GM23248 (cell line): ENCODE data around the gene CACHD1. TPM values are rescaled to one million over a fixed set of nuclear protein-coding genes. Genes with fewer than 3 reads are reported as not detected.

Experiments
- DNase-seq: peaks from one replicate; pipeline ENCODE4 v3.0.0-alpha.2; 2015
- H2AFZ ChIP-seq: fragments of 200-600 bp; sonication (generic); 2 replicates; pipeline ENCODE4 v1.6.1; 2016; ENCODE audit warnings: antibody characterized with exemption
- H3F3A ChIP-seq: fragments of 200-600 bp; sonication (generic); 2 replicates; pipeline ENCODE4 v1.6.1; 2016; ENCODE audit warnings: mild to moderate bottlenecking, antibody characterized with exemption, mixed run types; ENCODE audit not compliant: insufficient read depth
- H3K27ac ChIP-seq: fragments of 200-600 bp; sonication (generic); 2 replicates; pipeline ENCODE4 v1.5.1; 2016; ENCODE audit warnings: mild to moderate bottlenecking
- H3K27me3 ChIP-seq: fragments of 200-600 bp; sonication (generic); replicated peaks from 2 replicates; pipeline ENCODE4 v1.6.1; 2016; ENCODE audit warnings: mild to moderate bottlenecking; ENCODE audit not compliant: insufficient read depth
- H3K36me3 ChIP-seq: fragments of 200-600 bp; sonication (generic); 2 replicates; pipeline ENCODE4 v1.6.1; 2016; ENCODE audit warnings: low read depth, mild to moderate bottlenecking
- H3K4me1 ChIP-seq: fragments of 200-600 bp; sonication (generic); 2 replicates; pipeline ENCODE4 v1.6.1; 2016; ENCODE audit warnings: mild to moderate bottlenecking; ENCODE audit not compliant: insufficient read depth
- H3K4me2 ChIP-seq: fragments of 200-600 bp; sonication (generic); one replicate; pipeline ENCODE4 v1.6.1; 2016; ENCODE audit warnings: mild to moderate bottlenecking; ENCODE audit not compliant: unreplicated experiment
- H3K4me3 ChIP-seq: fragments of 200-600 bp; sonication (generic); 2 replicates; pipeline ENCODE4 v1.5.1; 2016; ENCODE audit warnings: mild to moderate bottlenecking
- H3K79me2 ChIP-seq: fragments of 200-600 bp; sonication (generic); 2 replicates; pipeline ENCODE4 v1.6.1; 2016; ENCODE audit warnings: mild to moderate bottlenecking; ENCODE audit not compliant: insufficient read depth
- H3K9ac ChIP-seq: fragments of 200-600 bp; sonication (generic); 2 replicates; pipeline ENCODE4 v1.6.1; 2016; ENCODE audit warnings: mild to moderate bottlenecking
- H3K9me2 ChIP-seq: fragments of 200-600 bp; sonication (generic); 2 replicates; pipeline ENCODE4 v1.6.1; 2016; ENCODE audit warnings: mixed run types, mild to moderate bottlenecking, moderate library complexity; ENCODE audit not compliant: insufficient read depth
- H3K9me3 ChIP-seq: fragments of 200-600 bp; sonication (generic); one replicate; pipeline ENCODE4 v1.6.1; 2017; ENCODE audit warnings: low read depth
- H4K20me1 ChIP-seq: fragments of 200-600 bp; sonication (generic); 2 replicates; pipeline ENCODE4 v1.6.0; 2016; ENCODE audit not compliant: insufficient read depth
- EZH2 ChIP-seq: fragments of 200-600 bp; sonication (generic); IDR thresholded peaks from 2 replicates; pipeline ENCODE4 v1.6.1; 2018; ENCODE audit warnings: antibody characterized with exemption, mild to moderate bottlenecking; ENCODE audit not compliant: insufficient read depth, poor library complexity, severe bottlenecking
- EZH2phosphoT487 ChIP-seq: fragments of 200-600 bp; sonication (generic); IDR thresholded peaks from 2 replicates; pipeline ENCODE4 v1.6.1; 2018; ENCODE audit warnings: antibody characterized with exemption, moderate library complexity, mild to moderate bottlenecking, low read depth; ENCODE audit not compliant: insufficient read depth
- WGBS, 2 experiments: methylation state at CpG; one replicate each; pipeline ENCODE4 v1.1.6; 2015 to 2017; ENCODE audit warnings: low lambda C conversion rate in 2 of 2, low coverage in 1 of 2; ENCODE audit errors: missing lambda C conversion rate in 2 of 2; 5-methylcytosine and 5-hydroxymethylcytosine counted together
- in situ Hi-C: fragments of 300-500 bp; cut with MboI; formaldehyde crosslinking; loops from 2 replicates; pipeline ENCODE4 v1.15.0; 2020
- polyA plus RNA-seq: library from polyadenylated mRNA; unstranded; fragments of >200 nt; fragmentation: Nextera tagmentation; extraction: Ambion mirVana; gene quantifications from 2 replicates; pipeline ENCODE4 v1.2.1, GENCODE V29; 2016
- total RNA-seq: library from RNA; depleted of rRNA; stranded (reverse); fragments of >200 nt; shearing (Covaris generic); gene quantifications from 2 replicates; pipeline ENCODE4 v1.2.3, GENCODE V29; 2014

The CACHD1 gene
- total and polyA plus RNA-seq, 2 experiments from 2014 or later = 1.9 to 9.3 TPM

DNA sequence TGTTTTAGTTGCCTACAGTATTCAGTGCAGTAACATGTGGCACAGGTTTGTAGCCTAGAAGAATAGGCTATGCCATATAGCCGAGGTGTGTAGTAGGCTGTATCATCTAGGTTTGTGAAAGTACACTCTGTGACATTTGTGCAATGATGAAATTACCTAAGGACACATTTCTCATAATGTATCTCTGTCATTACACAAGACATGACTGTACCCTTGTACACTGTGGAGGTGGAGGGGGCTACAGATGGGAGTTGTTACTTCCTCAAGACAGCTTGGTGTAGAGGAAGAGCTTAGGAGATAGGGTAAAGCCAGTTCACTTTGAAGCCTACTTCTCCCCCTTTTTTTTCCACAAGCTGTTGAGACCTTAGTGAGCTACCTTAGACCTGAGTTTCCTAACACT, 215.3 kb downstream of the CACHD1 start:
- Histone ChIP-seq H3K27ac (no peak overlapping the region), H3K9me3 (no peaks in the 10 kb centered on the region), H3K4me2 (no peak overlapping the region), H3K9me2 (no peaks in the 10 kb centered on the region), H3K4me3 (no peak overlapping the region), H3K36me3 (no peaks in the 10 kb centered on the region), H2AFZ (no peak overlapping the region), H3F3A (0 out of 2 replicates have a peak, but pooled peaks cover 7% of the 10 kb centered on the region), H3K4me1 (peaks cover 15% of the 10 kb centered on the region; the same call in 1 of the 2 replicates), H3K79me2 (no peaks in the 10 kb centered on the region), H3K9ac (no peak overlapping the region), H4K20me1 (no peaks in the 10 kb centered on the region), H3K27me3 (no peaks in the 10 kb centered on the region)
- no peak for DNase-seq
- TF ChIP-seq EZH2 (no peak), EZH2phosphoT487 (no peak)
- in situ Hi-C loops = no loop called here
- 82 to 90% methylated on average over 1 of the region's 1 CpG for WGBS, 2 experiments

DNA sequence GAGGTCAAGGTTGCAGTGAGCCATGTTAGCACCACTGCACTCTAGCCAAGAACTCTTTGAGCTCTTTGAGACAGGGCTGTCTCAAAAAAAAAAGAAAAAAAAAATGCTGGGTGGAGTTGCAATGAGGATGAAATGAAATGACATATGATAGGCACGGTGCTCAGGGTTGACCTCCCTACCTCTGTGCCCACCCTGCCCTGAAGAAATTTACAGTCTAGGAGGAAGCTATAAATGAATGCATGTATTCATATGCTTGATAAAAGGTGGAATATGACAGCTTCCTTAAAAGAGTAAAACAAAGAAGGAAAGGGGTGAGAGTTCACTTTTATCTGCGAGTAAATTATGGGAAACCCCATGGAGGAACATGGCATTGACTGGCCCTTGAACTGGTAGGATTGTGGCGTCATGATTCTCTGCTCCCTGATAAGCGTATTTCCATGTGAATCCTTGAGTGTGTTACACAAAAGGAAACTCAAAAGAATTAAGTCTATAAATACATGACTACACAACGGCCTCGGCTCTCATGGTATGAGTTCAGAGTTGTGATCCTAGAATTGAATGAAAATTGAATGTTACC, 215.9 kb downstream of the CACHD1 start:
- Histone ChIP-seq H3K4me2 (no peak overlapping the region), H3K9ac (no peak overlapping the region), H3F3A (0 out of 2 replicates have a peak, but pooled peaks cover 7% of the 10 kb centered on the region), H3K36me3 (no peaks in the 10 kb centered on the region), H3K9me2 (no peaks in the 10 kb centered on the region), H3K4me1 (peaks cover 15% of the 10 kb centered on the region; the same call in 1 of the 2 replicates), H2AFZ (no peak overlapping the region), H3K27me3 (no peaks in the 10 kb centered on the region), H4K20me1 (no peaks in the 10 kb centered on the region), H3K4me3 (no peak overlapping the region), H3K9me3 (no peaks in the 10 kb centered on the region), H3K79me2 (no peaks in the 10 kb centered on the region), H3K27ac (no peak overlapping the region)
- in situ Hi-C loops = no loop called here
- no peak for TF ChIP-seq EZH2phosphoT487
- TF ChIP-seq EZH2 = no peak
- DNase-seq = no peak
- 81 to 91% methylated on average over 6 of the region's 6 CpGs for WGBS, 2 experiments

DNA sequence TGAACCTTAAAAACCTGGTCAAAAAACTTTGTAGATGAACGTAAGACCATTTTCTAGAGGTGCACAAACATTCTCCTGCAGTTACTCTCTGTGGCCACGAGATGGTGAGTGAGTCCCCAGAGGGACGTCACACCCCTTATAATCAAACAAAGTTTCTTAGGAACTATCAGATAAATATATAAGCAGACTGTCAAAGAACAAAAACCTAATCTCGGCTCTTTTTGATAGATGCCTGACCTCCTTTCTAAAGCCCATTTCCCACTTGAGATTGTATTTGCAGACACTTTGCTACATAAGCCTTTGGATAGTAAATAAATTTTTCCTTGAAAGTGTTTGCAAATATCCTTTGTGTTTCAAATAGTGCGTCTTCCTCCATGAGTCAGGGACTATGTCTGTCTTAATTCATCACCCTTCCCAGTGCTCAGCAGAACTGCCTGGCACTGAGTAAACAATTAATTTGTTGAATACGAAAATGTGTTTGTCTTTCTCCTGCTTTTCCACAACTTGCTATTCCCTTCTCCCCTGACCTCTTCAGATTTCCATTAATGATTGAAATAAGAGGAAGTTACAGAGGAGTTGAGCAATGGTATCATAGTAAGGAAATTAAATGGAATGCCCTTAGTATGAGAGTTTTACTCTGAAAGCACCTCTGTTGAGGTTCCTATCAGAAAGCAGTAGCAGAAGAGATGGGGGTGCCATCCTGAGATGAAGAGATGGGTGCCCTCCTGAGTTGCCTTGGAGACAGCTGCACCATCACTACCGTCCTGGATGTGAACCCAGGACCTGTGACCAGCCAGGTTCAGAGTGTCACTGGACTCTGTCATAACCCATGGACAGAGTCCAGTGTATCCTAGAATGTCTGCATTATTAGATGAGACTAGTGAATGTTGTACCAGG, 217.1 kb downstream of the CACHD1 start:
- H4K20me1 ChIP-seq = no peaks in the 10 kb centered on the region
- H3K4me1 ChIP-seq = peaks cover 15% of the 10 kb centered on the region; the same call in 1 of the 2 replicates
- H3K4me2 ChIP-seq = peak overlapping the region; percentile 33
- H2AFZ ChIP-seq = 0 out of 2 replicates have a peak overlapping the region, but pooled peaks have one; percentile 23
- no peaks in the 10 kb centered on the region for H3K36me3 ChIP-seq
- H3K79me2 ChIP-seq = no peaks in the 10 kb centered on the region
- H3K27me3 ChIP-seq = no peaks in the 10 kb centered on the region
- H3K9ac ChIP-seq = no peak overlapping the region
- in situ Hi-C loops = no loop called here
- WGBS, 2 experiments = 23 to 33% methylated on average over 7 of the region's 7 CpGs
- no peaks in the 10 kb centered on the region for H3K9me2 ChIP-seq
- no peak for TF ChIP-seq EZH2
- 0 out of 2 replicates have a peak, but pooled peaks cover 7% of the 10 kb centered on the region for H3F3A ChIP-seq
- H3K9me3 ChIP-seq = no peaks in the 10 kb centered on the region
- peak; percentile 74 for DNase-seq
- H3K4me3 ChIP-seq = no peak overlapping the region
- peak overlapping the region; percentile 13 for H3K27ac ChIP-seq

- in situ Hi-C loops = no loop called here
- no peaks in the 10 kb centered on the region for H3K79me2 ChIP-seq
Measured at GRCh38 chr1:64687725-64688327, 217.9 kb downstream of the CACHD1 start.

More at GRCh38 chr1:64687725-64688327, 217.9 kb downstream of the CACHD1 start:
- no peaks in the 10 kb centered on the region for H3K36me3 ChIP-seq
- no peaks in the 10 kb centered on the region for H3K9me2 ChIP-seq
- H3K4me1 ChIP-seq = peaks cover 15% of the 10 kb centered on the region; the same call in 1 of the 2 replicates
- H2AFZ ChIP-seq = no peak overlapping the region
- no peak overlapping the region for H3K4me3 ChIP-seq
- 0 out of 2 replicates have a peak, but pooled peaks cover 7% of the 10 kb centered on the region for H3F3A ChIP-seq
- DNase-seq = peak; percentile 31
- H3K9ac ChIP-seq = no peak overlapping the region
- no peaks in the 10 kb centered on the region for H3K9me3 ChIP-seq
- WGBS, 2 experiments = 56 to 59% methylated on average over 3 of the region's 3 CpGs
- H4K20me1 ChIP-seq = no peaks in the 10 kb centered on the region
- H3K4me2 ChIP-seq = no peak overlapping the region
- no peak overlapping the region for H3K27ac ChIP-seq
- no peak for TF ChIP-seq EZH2
- no peak for TF ChIP-seq EZH2phosphoT487
- H3K27me3 ChIP-seq = no peaks in the 10 kb centered on the region
